Measurements from ENCODE around the gene DOCK3.

Gene DOCK3

GRCh38 chr3:50635066-50635465 is 39.7 kb upstream of the DOCK3 start:
- Histone ChIP-seq H3K4me1 (ENCODE audit: control insufficient read depth, low read length) (peaks cover 12% of the 10 kb centered on the region), H4K20me1 (ENCODE audit: control insufficient read depth, insufficient read depth, low read depth, low read length) (no peaks in the 10 kb centered on the region), H3K27ac (ENCODE audit: low read depth, low read length) (no peak overlapping the region), H3K9me2 (replicated peaks; ENCODE audit: control insufficient read depth, low read length) (no peaks in the 10 kb centered on the region), H3K4me3 (ENCODE audit: low read length) (no peak overlapping the region), H3K4me2 (ENCODE audit: low read length) (no peak overlapping the region), H3K9me3 (ENCODE audit: control insufficient read depth, insufficient read depth, low read length) (no peaks in the 10 kb centered on the region), H3K79me2 (ENCODE audit: control insufficient read depth, low read length) (no peaks in the 10 kb centered on the region), H3K36me3 (ENCODE audit: control insufficient read depth, low read length) (no peaks in the 10 kb centered on the region), H3F3A (ENCODE audit: control insufficient read depth, insufficient read depth) (no peaks in the 10 kb centered on the region), H3K27me3 (ENCODE audit: control insufficient read depth, low read length) (no peaks in the 10 kb centered on the region)
- TF ChIP-seq CTCF (IDR thresholded peaks at IDR 0.05; ENCODE audit: low read depth, low read length, poor library complexity, severe bottlenecking): no peak
- no peak for TF ChIP-seq EZH2phosphoT487 (IDR thresholded peaks at IDR 0.05; ENCODE audit: borderline replicate concordance, low read length)

GRCh38 chr3:50637011-50637410 is 37.7 kb upstream of the DOCK3 start:
- no peaks in the 10 kb centered on the region for H3K9me3 ChIP-seq (ENCODE audit: control insufficient read depth, insufficient read depth, low read length)
- no peak overlapping the region for H3K4me2 ChIP-seq (ENCODE audit: low read length)
- H3K9me2 ChIP-seq (replicated peaks; ENCODE audit: control insufficient read depth, low read length): no peaks in the 10 kb centered on the region
- no peak overlapping the region for H3K4me3 ChIP-seq (ENCODE audit: low read length)
- no peaks in the 10 kb centered on the region for H3K79me2 ChIP-seq (ENCODE audit: control insufficient read depth, low read length)
- H4K20me1 ChIP-seq (ENCODE audit: control insufficient read depth, insufficient read depth, low read depth, low read length): no peaks in the 10 kb centered on the region
- no peaks in the 10 kb centered on the region for H3K27me3 ChIP-seq (ENCODE audit: control insufficient read depth, low read length)
- H3K36me3 ChIP-seq (ENCODE audit: control insufficient read depth, low read length): no peaks in the 10 kb centered on the region
- no peaks in the 10 kb centered on the region for H3F3A ChIP-seq (ENCODE audit: control insufficient read depth, insufficient read depth)
- no peak for TF ChIP-seq EZH2phosphoT487 (IDR thresholded peaks at IDR 0.05; ENCODE audit: borderline replicate concordance, low read length)
- TF ChIP-seq CTCF (IDR thresholded peaks at IDR 0.05; ENCODE audit: low read depth, low read length, poor library complexity, severe bottlenecking): no peak
- H3K27ac ChIP-seq (ENCODE audit: low read depth, low read length): no peak overlapping the region
- H3K4me1 ChIP-seq (ENCODE audit: control insufficient read depth, low read length): 0 out of 2 replicates have a peak, but pooled peaks cover 2% of the 10 kb centered on the region

GRCh38 chr3:50637945-50638344 is 36.8 kb upstream of the DOCK3 start:
- H3K4me2 ChIP-seq (ENCODE audit: low read length): no peak overlapping the region
- H3K9me3 ChIP-seq (ENCODE audit: control insufficient read depth, insufficient read depth, low read length): no peaks in the 10 kb centered on the region
- no peaks in the 10 kb centered on the region for H4K20me1 ChIP-seq (ENCODE audit: control insufficient read depth, insufficient read depth, low read depth, low read length)
- no peaks in the 10 kb centered on the region for H3K27me3 ChIP-seq (ENCODE audit: control insufficient read depth, low read length)
- TF ChIP-seq CTCF (IDR thresholded peaks at IDR 0.05; ENCODE audit: low read depth, low read length, poor library complexity, severe bottlenecking): no peak
- TF ChIP-seq EZH2phosphoT487 (IDR thresholded peaks at IDR 0.05; ENCODE audit: borderline replicate concordance, low read length): no peak
- H3F3A ChIP-seq (ENCODE audit: control insufficient read depth, insufficient read depth): no peaks in the 10 kb centered on the region
- H3K9me2 ChIP-seq (replicated peaks; ENCODE audit: control insufficient read depth, low read length): no peaks in the 10 kb centered on the region
- no peaks in the 10 kb centered on the region for H3K36me3 ChIP-seq (ENCODE audit: control insufficient read depth, low read length)
- H3K79me2 ChIP-seq (ENCODE audit: control insufficient read depth, low read length): no peaks in the 10 kb centered on the region
- no peak overlapping the region for H3K27ac ChIP-seq (ENCODE audit: low read depth, low read length)
- H3K4me1 ChIP-seq (ENCODE audit: control insufficient read depth, low read length): no peaks in the 10 kb centered on the region
- H3K4me3 ChIP-seq (ENCODE audit: low read length): no peak overlapping the region

Data from DOHH2 (cell line).